HG03108 (cell line): ENCODE data around the gene CPB2.

Experiments used
- ATAC-seq: cut with Tn5 transposase; IDR thresholded peaks from one replicate; pipeline ENCODE4 v1.9.1; 2021; ENCODE audit warnings: moderate library complexity; ENCODE audit not compliant: unreplicated experiment

The CPB2 gene

DNA sequence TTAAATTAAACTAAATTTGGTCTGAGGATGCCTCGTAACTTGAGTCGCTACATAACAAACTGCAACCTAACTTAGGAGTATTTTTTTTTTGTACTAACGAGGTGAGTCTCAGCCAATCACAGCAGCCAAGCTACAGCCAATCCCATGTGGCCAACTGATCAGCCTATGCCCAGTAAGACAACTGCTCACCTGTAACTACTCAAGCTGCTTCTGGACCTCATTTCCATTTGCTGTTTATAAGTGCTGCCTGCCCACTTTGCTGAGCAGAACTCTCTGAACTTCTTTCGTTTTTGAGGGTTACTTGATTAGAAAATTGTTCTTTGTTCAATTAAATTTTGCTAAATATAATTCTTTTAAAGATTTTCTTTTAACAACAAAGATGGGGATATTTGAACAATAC is 3.8 kb downstream of the CPB2 start:
- ATAC-seq = no peak

DNA sequence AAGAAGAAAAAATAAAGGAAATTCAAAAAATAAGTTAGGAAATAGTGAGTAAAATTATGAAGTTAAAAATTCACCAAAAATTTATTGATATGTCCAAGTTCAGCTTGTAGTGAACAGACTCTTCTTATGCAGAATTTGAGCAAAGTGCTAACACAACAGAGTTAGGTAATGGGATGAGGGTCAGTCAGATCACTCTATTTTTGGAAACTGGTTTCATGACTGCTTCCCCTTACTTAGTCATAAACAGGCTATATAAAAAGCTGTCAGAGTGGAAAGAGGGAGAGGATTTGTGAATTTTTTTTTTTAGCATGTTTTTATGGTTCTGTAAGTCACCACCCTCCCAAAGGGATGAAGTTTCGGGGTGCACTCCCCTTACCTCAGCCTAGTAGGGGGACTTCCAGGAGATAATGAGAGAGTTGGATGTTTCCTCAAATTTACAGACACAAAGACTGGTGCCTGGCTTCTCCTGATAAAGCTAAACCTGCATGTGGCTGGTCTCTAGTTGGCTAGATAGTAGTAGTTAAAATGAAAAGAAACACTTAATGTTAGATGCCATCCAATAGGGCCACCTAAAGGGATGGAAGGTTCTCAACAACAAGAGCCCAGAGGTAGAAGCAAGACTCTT is 4.5 kb downstream of the CPB2 start:
- ATAC-seq = no peak

DNA sequence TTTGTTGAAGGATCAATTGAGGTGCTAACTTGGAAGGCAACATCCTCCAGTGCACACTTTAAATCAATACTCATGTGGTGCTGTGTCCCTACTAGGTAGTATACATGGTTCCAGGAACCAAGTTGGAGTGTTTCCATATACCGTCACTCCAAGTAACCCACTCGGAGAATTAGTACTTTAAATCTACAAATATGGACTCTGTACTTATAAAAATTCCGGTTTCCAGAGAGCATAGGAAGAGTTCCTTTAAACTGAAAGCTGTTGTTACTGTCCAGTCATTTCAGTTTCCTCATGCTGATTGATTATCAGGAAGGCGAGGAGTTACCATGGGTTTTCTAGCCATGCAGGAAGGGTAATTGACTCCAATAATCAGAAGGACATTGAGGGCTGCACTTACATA is 7.2 kb downstream of the CPB2 start:
- no peak for ATAC-seq

DNA sequence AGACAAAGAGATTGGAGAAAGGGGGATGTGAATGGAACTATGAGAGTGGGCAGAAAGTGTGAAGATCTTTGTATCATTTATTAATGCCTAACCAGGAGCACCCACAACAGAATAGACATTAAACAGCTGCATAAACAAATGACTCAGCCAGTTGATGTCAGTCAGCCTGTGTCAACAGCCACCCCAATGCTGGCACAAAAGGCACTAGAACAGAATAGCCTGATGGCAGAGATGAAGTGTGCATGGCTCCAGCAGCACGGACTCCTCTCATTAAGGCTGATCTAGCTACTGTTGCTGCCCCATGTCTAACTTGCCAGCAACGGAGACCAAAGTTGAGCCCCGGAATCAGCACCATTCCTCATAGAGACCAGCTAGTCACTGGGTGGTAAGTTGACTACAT is 7.8 kb downstream of the CPB2 start:
- no peak for ATAC-seq

DNA sequence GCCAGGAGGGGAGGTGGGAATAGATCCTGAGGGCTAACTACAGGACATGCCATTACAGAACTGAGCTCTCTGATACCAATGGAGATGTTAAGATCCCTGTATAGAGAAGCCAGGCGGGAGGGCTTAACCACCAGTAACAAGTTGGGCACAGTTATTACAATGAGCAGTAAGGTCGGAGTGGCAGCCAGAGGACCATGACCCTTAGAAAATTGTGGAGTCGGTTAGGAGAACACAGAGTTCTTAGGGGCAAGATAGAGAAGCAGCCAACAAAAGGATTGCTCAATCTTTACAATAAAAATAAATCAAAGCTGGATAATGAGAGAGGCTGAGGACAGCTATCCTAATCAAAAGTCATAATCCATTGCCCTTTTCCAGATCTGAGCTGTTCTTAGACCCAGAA is 10.4 kb downstream of the CPB2 start:
- ATAC-seq = no peak

DNA sequence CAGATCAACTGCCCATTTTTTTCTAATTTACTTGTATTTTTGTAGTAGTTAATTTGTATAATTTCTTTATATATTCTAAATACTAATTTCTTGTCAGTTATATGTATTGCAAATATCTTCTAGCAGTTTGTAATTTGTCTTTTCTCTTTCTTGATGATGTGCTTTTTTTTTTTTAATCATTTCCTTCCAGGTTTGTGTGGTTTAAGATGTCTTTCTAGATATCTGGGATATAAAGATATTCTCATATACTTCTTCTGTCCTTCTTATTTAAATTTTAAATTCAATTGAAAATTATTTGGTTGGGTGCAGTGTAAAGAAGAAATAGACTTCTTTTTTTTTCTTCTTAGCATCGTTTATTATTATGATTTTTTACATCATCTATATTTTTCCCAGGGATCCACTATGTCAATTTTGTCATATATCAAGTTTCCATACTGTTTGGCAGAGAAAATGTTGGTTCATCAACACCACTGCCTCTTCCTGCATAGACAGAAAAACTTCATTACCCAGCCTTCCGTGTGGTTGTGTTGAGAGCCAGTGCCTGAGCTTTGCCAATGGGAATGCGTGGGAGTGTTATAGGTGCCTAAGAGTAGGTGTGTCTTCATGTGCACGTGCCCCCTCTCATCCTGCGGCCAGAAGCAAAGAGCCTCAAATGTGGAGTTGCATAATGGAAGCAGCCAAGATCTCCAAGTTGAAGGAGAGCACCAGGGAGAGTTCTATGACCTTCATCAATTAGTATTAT is 15.8 kb downstream of the CPB2 start:
- no peak for ATAC-seq

DNA sequence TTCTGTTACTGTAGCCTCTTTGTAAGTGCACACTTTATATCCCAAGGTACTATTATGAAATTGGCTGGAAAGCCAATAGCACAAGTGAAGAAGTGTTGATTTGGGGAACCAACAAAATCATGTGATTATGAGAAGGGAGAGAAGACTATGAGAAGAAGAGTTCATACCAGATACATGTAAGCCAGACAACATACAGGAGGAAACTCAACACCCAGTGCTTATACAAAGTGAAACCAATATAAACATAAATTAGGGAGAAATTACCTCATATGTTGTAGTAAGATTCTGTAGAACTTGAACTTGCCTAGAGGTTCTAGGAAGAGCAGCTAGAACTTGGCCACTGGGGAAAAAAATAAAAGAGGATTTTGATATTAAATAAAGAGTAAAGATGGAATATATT is 17.4 kb downstream of the CPB2 start:
- ATAC-seq = no peak

DNA sequence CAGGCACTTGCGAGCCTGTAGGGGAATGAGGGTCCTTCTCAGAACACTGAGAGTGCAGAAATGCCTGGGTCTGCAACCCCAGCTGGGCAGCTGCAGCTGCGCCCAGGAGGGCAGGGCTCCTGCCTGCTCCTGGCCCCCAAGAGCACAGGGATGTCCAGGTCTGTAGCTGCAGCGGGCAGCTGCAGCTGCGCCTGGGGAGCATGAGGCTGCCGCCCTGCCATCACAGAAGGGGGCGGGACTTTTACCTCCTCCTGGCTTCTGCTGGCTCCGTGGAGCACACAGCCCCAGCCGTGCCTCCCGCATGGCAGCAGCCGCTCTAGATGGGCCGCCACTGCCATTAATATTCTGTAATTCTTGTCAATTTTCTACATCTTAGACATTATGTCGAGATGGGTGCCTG is 17.8 kb downstream of the CPB2 start:
- ATAC-seq = no peak

DNA sequence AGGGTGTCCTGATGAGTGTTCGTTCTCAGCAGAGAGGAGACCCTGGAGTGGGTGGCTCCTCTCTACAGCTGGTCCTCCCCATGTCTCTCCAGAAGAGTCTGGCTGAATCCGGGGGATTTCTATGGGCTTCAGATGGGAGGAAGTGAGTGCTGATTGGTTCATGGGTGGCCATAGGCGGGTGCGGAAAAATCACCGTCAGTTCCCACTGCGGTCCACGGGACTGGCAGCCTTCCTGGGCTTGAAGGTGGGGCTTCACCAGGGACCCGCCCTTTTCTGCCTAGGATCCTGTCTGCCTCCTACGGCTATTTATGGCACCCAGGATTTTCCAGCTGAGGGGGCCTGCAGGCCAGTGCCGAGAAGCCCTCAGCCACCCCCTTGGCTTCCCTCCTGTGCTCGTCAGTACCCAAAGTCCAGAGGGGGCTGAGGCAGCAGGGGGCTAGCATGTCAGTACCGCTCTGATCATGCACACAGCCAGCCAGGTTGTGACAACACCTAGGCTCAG is 18.4 kb downstream of the CPB2 start:
- no peak for ATAC-seq

DNA sequence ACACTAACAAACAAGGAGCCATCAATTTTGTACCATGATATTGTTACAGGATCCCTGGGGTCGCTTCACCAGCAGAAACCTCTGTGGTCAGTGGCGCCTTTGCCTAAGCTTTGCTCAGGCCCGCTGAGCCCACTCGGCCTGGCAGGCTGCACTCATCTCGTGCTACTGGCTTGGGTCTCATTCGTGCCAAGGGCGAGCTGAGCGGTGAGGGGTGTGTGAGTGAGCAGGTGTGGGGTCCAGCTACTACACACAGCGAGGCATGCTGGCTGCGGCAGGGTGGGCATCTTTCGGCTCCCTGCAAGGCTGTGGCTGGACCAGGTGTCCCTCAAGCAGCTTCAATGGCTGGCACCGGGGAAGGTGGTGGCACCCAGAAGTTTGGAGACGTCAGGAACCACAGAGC is 19.1 kb downstream of the CPB2 start:
- no peak for ATAC-seq

DNA sequence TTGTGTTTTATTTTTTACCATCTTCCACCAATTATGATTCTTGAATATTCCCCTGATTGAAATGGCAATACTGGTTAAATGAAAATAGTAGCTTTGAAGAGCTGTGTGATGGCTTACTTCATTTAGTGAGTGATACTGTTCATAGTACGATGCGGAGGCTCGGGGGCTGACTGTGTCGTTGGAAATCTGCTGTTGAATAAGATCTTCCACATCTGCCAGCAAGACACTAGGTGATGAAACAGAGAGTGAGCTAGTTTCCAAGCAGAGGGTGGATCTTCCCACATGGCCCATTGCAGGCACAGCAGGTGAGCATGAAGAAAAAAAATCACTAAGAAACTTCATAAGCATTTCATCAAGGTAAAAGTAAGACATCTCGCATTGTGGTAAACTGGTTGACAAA is 22.5 kb downstream of the CPB2 start:
- ATAC-seq = no peak

DNA sequence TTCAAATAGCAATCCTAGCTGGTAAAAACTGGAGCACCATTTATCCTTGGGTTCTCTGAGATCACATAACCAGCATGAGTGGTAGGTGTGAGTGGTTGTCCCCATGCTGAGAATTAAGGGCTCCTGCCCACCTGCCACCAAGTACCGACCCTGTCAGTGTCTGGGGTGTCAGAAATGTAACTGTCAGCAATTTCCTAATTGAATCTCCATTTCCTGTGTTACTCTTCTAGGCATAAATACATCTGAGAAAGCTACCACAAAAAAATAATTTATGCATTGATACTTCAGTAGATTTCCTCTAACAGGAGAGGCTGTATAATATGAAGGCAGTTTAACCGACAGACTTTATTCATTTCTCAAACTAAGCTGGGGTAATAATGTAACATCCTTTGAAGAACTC is 25.1 kb downstream of the CPB2 start:
- no peak for ATAC-seq

DNA sequence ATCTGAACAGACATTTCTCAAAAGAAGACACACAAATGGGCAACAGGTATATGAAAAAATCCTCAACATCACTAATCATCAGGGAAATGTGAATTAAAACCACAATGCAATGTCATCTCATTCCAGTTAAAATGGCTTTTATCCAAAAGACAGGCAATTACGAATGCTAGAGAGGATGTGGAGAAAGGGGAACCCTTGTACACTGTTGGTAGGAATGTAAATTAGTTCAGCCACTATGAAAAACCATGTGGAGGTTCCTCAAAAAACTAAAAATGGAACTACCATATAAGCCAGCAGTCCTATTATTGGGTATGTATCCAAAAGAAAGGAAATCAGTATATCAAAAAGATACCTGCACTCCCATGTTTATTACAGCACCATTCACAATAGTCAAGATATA is 27.6 kb downstream of the CPB2 start:
- no peak for ATAC-seq

DNA sequence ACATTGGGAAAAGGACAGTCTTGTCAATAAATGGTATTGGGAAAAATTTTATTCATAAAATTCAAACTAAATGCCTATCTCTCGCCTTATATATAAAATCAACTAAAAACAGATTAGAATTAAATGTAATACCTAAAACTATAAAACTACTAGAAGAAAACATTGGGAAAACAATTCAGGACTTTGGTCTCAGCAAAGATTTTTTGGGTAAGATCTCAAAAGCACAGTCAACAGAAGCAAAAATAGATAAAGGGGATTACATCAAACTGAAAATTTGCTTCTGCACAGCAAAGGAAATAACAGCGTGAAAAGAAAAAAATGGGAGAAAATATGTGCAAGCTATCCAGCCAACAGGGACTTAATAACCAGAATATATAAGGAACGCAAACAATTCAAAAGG is 28.0 kb downstream of the CPB2 start:
- ATAC-seq = no peak

DNA sequence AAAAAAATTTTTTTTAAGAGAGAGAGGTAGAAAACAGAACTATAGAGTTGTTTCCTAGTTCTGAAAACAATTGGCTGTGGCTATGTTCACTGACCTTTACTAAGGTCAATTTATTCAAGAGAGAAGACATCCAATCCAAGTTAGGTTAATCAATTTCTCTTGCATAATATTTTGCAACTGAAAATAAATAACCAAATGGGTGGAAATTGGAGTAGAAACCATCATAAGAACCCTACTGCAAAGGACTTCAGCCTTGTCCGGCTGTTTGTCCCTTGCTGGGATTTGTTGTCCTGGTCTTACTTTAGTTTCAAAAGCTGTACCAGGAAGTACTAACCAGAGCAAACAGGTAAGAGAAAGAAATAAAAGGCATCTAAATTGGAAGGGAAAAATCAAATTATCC is 29.0 kb downstream of the CPB2 start:
- no peak for ATAC-seq

DNA sequence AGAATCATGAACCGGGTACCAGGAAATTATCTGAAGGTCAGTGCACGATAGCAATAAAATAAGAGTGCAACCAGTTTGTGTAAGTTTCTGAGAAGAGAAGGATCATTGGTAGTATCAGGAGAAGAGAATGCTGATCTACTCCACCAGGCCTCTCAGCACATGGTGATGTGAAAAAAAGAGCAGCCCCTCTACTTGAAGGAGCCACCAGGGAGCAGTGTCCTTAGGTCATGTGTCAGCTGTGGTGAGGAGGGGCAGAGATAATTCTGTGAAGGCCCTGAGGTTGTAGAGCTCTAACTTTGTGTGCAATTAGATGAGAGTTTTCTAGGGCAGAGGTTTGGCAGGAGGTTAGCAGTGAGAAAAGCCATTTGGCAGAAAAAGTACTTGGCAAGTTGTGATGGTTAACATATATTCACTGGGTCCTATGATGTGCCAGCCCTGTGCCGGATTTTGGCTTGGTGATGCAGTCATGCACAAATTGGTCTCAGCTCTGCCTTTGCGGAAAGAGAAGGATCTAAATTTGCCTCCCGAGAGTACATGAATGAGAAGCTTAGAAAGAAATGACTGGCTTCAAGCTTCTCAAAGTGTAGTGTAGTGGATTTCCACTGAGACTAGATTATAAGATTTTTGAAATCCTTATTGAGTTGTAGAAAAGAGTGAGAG is 33.1 kb downstream of the CPB2 start:
- ATAC-seq = peak; percentile 80

DNA sequence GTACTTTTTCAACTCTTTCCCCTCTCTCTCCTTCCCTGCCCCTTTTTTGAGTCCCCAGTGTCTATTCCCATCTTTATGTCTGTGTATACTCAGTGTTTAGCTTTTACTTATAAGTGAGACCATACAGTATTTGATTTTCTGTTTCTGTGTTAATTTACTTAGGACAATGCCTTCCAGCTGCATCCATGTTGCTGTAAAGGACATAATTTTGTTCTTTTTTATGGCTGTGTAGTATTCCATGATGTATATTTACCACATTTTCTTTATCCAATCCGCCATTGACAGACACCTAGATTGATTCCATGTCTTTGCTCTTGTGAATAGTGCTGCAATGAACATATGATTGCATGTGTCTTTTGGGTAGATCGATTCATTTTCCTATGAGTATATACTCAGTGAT is 41.5 kb downstream of the CPB2 start:
- ATAC-seq = no peak

DNA sequence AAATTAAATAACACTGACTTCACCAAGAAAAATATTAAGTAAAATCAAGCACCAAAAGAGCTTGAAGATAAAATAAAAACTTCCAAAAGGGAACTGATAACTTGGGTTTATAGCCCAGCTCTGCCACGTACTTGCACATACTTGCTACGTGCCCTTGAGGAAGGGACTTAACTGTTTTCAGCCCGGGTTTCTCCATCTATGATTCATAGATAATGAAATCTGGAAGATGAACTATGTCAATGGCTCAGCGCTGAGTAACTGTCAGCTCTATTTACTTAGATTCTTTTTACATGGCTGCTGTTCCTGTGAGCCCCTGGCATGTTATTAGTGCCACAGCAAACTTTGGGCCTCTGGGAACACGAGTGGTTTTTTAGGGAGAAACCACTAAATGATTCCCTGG is 42.6 kb downstream of the CPB2 start:
- no peak for ATAC-seq

DNA sequence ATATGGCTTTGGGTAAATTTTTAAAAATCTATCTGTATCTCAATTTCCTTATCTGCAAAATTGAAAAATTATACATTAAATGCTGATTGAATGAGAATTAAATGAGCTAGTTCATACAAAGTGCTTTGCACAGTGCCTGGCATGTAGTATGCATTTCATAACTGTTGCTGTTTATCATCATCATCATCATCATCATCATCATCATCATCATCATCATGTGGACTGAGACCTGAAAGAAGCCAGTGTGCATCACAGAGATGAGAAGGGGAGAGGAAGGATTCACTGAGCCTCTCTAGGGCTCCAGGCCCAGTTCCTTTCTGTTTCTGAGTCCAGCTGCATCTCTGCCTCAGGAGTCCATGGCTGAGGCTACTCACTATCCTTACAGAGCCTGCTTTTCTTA is 45.4 kb downstream of the CPB2 start:
- no peak for ATAC-seq

DNA sequence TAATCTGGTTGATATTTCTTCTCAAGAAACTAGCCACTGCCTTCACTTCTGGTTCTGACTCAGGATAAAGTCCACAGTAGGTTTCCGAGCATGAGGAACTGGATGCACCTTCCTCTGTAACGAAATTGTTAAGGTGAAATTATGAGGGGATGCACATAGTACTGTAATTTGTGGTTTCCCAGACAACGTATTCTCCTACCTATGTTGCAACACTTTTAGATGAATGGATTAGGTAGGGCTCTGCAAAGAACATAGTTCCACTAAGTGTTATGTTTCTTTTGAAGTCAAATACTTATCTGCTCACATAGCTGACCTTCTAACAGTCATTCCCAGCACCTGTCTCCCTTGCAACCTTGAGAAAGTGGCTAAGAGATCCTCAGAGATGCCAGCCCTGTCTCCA is 46.6 kb downstream of the CPB2 start:
- ATAC-seq = no peak

DNA sequence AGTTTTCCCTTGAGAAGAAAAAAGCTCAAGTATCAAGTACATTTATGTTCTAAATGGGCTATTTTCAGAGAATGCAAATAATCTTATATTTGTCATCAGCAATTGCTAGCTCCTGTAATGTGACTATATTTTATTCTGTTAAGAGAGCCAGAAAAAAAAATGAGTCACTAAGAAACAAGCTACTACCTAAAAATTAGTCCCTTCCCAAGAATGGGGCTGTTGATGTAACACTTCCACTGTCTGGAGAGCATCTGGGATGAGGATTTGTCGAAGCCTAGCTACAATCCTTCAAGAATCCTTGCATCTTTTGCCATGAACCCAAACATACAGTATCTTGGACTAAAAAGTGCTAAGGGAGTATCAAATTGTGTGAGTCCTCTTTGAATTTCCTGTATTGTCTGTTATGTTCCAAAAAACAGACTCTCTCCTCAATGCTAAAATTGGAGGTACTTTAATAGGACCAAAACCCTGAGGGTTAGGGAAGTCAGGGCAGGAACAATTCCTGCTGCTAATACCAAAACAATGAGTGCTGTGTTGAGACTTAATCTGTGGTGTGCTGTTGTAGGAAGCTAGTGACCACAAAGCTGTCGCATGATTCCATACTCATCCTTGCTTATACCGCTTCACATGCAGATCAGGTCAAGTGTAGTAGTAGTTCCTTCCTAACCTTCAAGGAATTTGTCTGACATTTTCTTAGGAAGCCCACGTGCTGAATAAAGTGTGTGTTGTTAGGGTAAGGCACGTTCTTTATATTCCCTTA is 47.4 kb downstream of the CPB2 start:
- ATAC-seq = no peak
